D341Med (cell line): Measurements from ENCODE around the gene AHNAK2.

Experiments used
- DNase-seq: peaks from one replicate; pipeline ENCODE4 v3.0.0; 2012; ENCODE audit warnings: low spot score

Gene AHNAK2

DNA sequence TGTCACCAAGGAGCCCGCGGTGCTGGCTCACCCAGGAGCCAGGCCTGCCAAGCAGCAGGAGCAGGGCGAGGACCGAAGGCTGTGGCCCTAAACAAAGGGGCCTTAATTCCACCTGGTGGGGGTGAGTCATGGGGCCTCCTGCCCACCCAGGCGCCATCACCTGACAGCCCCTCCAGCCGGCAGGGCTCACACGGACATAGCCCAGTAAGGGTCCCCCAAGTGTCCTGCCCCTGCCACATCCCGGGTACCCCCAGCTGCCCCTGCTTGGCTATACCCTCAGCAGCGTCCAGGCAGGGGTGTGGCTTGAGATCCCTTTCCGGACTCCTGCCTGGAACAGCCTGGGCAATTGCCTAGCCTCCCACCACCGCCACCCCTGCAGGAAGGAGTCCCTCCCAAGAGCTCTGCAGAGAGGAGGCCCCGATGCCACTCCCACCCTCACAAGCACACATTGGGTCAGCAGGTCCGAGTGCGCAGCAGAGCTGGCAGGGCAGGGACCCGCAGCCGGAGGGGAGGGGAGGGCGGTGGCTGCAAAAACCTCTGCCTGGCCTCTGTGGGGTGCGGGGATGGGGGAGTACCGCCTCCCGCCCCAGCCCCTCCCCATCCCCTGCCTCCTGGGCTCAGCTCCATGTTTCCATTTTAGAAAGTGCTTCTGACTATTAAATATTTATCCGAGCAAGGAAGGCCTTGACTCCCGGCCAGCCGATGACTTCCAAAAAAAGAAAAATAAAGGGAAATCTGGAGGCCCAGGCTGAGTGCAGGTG lies 4.6 kb downstream of the AHNAK2 start:
- DNase-seq = no peak

DNA sequence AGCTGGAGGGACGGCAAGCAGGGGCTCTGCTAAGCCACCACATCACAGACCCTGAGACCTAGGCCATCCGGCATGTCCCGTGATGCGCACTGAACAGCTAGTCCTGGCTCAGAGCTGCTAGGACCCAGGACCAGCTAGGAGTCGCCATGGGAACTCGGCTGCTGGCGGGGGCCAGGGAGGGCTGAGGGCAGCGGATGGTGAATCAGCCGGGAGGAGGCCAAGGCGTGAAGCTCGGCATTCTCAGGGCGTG lies 5.1 kb downstream of the AHNAK2 start:
- no peak for DNase-seq

DNA sequence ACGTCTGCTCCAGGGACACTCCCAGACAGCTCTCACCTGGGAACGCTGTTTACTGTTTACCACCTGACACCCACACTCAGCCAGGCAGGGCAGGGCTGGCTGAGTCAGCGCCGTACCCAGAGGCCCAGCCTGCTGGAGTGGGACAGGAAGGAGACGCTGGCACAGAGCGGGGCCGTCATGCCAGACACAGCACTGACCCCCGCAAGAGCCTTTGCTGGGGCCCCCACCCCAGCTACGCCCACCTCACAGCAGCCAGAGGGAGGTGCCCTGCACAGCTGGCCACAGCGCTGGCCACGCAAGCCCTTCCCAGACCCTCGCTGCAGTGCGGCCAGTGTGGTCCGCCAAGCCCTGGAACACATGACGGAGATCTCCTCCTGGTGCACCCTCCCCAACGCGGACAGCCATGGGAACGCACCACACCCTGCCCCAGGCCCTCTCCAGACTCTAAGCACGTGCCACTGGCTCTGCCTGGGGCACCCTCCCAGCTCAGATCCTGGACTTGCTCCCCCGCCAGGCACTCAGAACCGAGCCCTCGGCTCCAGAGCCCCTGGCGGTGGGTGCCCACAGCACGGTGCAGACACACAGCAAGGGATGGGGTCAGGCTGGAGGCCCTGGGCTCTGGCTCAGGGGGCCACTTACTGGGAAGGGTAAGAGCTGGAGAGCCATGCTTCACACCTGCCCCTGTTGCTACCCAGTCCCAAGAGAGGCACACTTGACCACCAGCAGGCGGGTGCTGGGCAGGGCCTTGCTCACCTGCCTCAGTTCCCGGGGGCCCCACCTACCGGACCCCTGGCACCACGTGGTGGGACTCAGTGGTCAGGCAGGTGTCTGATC lies 5.7 kb downstream of the AHNAK2 start:
- DNase-seq = no peak

DNA sequence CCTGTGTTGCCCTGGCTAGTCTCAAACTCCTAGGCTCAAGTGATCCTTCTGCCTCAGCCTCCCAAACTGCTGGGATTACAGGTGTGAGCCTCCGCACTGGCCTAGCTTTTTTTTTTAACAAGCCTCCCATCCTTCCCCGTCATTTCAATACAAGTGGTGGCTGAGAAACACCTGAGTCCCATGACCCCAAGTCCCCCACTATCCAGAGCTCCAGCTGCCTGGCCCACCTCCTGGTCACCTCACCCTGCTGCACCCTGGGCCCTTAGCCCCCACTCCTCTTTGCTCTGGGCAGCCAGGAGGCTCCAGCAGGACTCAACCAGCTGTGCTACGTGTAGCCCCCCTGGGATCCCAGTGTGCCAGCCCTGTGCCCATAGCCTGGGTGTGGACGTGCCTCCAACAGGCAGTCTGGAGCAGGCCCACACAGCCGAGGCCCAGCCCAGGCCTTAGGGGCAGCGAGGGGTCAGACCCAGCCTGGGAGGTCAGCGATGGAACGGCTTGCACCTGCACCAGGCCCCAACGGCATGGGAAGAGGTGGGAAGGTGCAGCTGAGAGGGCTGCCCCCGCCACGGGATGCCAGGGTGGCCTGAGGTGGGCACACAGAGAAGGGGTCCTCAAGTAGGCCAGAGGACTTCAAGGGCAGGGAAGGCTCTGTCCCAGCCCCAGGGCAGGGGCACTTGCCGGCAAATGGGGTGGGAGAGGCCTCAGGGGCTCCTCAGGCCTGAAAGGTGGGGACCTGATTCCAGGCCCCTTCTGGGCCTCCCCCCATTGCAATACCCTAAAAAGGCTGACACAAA lies 6.5 kb downstream of the AHNAK2 start:
- no peak for DNase-seq

DNA sequence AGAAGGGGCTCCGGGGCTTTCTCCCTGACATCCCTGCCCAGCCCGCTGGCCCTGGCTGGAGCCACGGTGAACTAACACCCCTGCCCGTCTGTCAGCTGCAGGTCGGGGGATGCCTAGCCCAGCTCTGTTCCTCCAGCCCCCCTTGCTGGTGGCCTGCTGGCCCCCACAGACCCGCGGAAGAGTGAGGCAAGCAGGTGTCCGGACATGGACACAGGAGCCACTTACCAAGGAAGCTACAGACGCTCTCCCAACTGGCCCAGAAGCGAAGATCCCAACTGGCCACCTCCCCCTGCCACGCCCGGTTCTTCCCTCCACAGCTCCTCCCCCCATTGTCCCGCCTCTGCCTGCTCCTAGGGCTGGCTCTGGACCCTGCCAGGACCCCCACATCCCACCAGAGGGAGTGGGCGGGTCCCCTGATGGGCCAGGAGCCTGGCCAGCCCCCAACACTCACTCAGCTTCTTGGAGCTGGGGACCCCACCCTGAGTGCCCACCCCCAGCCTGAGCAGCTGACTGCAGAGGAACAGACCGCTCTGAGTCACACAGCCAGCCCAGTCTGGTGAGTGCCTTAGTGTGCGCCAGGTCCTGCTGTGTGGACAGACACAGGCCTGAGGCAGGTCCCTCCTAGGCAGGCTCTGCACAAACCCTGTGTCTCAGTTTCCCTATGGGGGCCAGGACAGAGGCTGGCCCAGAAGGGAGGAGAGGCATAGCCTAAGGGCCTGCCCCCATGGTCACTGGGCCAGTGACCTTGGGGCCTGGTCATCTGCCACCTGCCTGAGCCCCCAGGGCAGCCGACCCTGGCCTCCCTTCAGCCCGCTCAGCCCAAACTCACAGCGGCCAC lies 7.7 kb downstream of the AHNAK2 start:
- DNase-seq = no peak

DNA sequence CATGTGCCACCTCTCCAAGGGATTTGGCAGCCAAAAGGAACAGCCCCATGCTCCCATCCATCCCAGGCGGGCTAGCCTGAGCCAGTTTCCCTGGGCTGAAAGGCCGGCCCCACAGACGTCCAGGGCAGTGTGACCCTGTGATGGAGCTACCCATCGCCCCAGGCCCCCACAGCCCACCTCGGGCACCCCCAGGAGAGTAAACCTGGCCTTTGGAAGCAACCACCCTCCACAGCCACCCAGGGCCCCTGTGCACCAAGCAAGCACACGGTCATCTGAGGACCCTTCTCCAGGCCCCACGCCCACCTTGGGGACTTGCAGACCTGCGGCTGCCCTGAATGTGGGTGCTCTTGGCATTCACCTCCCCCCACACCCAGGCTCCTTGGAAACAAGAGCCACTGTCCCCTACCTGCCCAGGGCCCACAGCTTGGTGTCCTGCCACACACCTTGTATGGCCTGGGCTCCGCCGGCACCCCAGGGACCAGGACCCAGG lies 8.4 kb downstream of the AHNAK2 start:
- no peak for DNase-seq

DNA sequence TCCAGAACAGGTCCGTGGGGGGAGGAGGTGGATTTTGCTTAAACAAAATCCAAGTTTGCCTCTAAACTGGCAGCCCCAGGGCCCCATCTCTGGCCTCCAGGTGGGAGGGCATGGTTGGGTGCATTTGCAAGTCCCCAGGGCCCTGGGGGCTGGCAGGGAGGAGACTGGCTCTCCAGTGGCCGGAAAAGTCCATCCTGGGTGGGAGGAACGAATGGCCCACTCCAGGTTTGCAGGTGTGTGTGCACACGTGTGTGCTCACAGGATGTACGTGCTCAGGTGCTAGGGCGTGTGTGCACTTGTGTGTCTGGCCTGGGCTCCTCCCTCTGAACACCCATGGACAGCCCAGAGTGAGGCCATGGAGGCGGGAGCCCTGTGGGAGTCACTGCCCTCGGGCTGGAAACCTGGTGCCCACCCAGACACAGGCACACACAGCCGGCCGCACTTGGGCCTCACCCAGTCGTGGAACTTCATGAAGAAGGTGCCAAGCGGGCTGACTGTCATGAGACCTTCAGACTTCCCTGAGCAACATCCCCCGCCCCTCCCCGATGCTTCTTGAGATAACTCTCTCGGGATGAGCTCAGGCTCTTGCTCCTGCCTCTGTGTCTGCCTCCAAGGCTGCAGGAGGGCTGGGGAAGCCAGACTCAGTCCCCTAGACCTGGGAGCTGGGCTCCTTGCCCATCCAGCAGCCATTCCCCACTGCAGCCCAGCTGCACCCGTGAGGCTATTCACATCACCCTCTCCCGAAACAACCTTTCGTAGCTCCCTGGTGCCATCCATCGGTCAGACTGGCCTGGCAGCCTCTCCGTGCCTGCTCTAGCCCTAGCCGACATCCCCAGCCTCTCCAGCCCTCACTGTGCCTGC lies 9.4 kb downstream of the AHNAK2 start:
- DNase-seq = no peak

DNA sequence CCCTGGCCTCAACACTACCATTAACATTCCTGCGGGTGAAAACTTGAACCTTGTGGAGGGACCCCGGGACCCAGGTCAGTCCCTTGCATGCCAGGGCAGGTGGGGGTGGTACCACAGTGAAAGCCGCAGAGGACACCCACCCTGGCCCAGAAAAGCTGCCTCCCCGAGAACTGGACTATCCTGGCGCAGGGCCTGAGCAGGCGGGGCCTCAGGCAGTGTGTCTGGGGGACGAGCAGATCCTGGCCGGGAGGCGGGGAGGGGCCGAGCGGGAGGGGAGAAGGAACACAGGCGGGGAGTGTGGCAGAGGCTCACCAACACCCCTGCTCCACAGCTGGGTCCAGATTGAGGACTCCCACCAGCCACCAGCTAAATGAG lies 10.0 kb downstream of the AHNAK2 start:
- DNase-seq = no peak

DNA sequence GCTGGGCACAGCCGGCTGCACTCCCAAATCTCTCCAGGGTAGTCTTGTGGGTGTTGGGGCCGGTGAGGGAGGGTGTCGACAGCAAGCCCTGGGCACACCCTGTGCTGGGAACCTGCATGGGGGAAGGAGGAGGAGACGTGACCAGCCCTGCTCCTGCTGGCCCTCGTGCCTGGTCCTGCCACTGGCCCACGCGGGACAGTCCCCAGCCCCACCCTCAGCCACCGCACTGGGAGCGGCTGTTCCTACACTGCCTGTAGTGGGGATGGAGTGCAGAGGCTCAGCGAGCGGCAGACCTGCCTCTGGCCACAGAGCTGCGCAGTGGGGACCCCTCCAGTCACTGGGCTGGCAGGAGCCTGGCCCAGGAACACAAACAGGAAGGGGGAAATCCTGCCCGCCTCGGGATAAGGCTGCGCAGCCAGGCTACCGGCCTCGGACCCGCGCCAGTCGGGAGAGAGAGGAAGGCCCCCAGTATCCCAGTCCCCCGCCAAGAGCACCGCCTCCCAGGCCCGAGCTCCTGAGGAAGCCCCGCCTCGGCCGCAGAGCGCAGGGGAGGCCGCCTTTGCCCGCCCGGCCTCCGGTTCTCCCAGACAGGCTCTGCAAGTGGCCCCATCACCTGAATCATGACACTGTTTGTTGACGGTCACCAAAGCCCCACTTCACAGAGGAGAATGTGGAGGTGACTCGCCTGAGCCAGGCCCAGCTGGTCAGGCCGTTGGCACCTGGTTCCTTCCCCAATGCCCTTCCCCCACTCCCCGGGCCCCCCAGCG lies 10.6 kb downstream of the AHNAK2 start:
- DNase-seq = no peak

DNA sequence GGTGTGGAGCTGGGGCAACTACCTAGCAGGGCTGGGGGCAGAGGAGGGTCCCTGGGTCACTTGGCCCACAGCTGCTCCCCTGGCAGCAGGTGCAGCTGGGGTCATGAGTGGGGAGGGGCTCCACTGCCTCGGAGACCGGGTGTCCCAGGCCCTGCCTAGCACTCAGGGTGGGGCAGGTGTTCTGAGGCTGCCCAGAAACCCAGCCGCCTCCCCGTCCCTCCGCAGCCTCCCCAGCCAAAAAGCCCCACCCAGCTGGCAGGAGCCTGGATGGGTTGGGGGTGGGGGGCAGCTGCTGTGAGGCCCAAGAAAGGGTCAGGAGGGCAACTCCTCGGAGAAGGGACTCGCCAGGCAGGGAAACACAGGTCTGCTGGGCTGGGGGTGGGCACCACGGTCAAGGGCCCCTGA lies 11.2 kb downstream of the AHNAK2 start:
- DNase-seq = no peak

DNA sequence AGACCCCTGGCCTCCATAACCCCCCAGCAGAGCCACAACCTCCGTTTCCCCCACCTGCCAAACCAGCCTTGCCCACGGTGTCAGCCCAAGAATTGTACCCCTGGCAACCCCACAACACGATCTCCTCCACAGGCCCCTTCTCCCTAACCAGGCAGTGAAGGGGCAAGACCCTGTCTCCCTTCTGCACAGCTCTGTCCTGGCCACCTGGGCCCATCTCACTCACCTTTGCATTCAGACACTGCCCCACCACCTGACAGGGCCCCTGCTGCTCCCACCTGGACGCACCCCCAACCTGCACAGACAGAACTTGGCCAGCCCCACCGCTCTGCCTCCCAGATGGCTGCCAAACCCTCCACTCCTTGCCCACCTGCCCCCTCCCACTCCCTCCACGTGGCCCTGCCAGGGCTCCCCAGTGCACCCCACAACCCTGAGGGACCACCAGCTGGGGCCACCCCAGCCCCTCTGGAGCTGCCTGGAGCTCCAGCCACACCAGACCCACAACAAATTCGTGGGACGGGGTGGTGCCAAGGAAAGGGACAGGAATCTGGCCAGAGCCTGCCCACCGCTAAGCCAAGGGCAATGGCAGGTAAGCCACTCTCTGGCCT lies 11.8 kb downstream of the AHNAK2 start:
- no peak for DNase-seq

DNA sequence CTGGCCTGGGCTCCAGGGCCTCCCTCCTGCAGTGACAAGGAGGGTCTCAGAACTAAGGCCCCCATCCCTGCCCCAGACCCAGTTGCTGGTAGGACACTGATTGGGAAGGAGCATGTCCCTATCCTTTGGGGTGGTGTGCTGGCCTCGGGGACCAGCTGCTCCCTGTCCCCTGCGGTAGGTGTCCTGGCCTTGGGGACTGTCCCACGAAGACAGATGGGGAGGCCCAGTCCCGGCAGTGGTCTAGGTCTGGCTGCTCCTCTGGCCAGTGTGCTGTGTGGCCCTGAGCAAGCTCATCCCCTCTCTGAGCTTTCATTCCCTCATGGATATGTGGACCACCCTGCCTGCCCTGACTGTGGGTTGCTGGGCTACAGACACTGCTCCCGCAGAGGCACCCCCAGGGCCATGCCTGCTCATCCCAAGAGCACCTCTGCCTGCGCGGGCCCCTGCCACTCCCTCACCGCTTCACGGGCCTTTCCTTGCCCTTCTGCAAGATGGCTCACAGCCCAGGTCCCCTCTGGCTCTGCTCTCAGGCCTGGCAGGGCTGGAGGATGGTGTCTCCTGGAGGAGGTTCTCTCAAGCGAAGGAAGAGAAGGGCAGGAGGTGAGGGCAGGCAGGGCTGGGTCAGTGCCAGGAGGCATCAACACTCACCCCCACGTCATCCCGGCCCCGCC lies 12.5 kb downstream of the AHNAK2 start:
- no peak for DNase-seq

DNA sequence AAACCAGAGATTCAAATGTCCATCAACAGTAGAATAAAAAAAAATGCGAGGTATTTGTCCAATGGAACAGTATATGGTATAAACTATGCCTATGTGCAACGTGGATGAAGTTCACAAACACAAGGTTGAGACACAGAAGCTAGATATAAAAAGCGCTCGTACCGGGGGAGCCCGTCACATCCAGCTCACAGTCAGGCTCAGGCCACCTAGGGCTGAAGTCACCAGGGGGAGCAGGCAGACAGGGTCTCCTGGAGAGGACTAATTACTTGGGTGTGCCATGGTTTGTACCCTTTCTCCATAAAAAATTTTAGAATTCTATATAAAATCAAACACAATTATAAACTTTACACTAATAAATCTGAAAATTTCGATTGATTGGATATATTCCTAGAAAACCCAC lies 13.6 kb downstream of the AHNAK2 start:
- DNase-seq = no peak

DNA sequence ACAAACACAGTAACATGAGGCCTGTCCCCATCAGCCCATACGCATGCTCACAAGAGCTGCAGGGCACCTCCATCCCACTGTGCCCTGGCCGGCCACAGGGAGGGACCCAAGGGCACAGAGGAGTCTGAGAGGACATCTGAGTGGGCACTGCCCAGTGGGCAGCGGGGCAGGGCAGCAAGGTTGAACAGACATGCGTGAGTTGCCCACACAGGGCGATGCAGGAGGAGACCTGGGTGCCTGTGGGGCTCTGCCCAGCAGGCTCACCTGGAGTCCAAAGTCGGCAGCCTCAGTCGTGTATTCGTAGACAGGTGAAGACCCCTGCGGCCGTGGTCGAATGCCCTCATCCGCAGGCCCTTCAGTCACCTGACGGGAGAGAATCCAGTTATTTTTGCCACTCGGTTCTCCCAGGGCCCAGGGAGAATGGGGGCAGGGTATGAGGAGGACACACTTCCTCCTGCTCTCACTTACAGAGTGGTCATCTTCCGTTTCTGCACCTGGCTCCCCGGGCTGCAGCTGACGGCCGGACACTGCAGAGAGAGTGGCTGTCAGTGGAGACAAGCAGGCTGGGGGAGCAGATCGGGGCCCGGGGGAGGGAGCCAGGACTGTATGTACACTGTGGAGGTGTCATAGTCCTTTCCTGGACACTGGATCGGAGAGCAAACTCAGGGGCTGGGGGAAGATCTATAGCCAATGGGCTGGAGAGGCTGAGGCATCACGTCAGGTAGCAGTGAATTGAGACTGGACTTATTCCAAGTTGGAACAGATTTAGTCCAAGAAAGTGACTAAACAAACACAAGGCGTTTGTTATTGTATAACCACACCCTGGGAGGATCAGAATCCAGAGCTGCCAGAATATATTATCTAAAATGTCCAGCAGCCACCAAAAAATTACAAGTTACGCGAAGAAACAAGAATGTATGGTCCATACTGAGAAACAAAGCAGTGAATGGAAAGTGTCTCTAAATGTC lies 20.7 kb downstream of the AHNAK2 start:
- no peak for DNase-seq

DNA sequence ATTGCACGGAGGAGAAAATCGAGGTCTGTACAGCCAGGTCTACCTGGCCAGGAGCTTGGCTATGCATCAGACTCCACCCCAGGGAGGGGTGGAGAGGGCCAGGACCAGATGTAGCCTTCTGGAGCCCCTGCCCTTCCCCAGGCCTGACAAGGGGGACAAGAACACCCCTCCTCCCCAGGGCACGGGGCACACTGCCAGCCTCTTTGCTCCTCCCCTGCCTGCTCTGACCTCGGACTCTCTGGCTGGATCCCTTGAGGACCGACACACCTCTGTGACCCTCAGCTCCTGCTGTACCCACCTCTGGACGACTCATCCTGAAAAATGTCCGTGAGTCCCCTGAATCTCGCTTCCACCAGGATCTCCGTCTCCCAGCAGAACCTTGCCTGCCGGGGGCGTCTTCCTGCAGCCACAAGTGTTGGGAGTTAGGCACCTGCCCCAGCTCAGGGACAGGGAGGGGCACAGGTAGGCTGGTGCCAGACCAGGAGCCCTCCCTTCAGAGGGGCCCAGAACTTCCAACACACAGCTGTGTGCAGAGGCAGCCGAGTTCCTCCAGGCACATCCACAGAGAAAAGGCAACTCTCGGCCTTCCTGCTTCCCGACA lies 21.8 kb downstream of the AHNAK2 start:
- DNase-seq = no peak

DNA sequence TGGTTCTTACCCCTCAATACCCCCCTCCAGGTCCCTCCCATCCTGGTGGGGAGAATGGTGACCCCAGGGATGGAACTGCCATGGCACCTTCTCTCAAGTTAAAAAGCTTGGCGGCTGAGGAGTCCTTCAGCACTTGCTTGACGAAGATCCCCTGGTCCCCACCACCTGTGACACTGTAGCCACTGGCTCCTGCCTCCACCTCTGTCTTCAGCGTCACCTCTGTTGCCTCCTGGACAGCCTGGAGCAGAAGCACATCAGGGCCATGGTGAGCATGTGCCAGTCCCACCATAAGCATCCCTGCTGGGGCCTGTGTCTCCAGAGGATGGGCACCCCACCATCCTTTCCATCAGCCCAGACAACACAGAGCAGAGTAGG lies 22.8 kb downstream of the AHNAK2 start:
- DNase-seq = no peak

DNA sequence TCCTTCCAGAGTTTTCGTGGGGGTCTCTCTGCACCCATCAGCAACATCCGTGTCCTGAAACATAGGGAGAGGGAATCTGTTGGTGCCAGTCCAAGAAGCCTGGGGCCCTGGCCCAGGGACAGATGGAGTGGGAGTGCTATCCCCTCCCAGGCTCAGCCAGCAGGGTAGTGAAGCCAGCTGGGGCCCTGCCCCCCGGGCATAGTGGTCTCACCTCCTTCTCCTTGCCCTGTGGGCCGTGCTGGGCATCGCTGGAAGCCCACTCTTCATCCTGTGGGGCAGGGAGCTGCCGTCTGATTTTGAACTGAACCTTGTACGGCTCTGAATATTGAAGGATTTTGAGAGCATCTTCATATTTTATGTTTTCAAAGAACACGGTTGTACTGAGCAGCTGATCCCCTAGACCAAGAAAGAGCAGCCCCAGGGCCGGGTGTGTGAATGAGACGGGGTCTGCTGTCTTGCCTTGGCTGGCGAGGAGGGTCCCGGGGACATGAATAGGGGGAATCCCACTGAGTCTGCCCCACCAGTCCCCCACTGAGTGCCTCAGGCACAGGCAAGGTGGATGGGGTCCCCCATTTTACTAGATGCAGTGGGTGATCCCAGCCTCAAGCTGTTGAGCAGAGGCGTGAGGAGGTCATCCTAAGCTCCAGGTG lies 23.3 kb downstream of the AHNAK2 start:
- no peak for DNase-seq
